Measurements from ENCODE around the gene RHBG. TPM values are rescaled to one million over a fixed set of nuclear protein-coding genes. Genes with fewer than 3 reads are reported as not detected.

RHBG gene
- polyA plus RNA-seq, 1 donor (not counting 4 experiments of a cell fraction or from before 2014, with no cell fraction given): not detected

- no peaks in the 10 kb centered on the region for H3K36me3 ChIP-seq (ENCODE audit: control insufficient read depth in 2 of 2, extremely low read depth in 1 of 2, insufficient read depth in 2 of 2, low read length in 2 of 2)
- no peak overlapping the region for H3K4me3 ChIP-seq (ENCODE audit: control insufficient read depth in 2 of 3, extremely low read depth in 1 of 3, insufficient read depth in 2 of 3, low read depth in 1 of 3, low read length in 3 of 3)
- H3K9me3 ChIP-seq (ENCODE audit: control insufficient read depth, low read depth, low read length): no peaks in the 10 kb centered on the region
- H2AFZ ChIP-seq (ENCODE audit: control insufficient read depth, low read length): no peak overlapping the region
- no peaks in the 10 kb centered on the region for H3K4me1 ChIP-seq (ENCODE audit: control insufficient read depth, extremely low read depth, insufficient read depth, low read length)
- no peak overlapping the region for H3K27ac ChIP-seq (ENCODE audit: control insufficient read depth, insufficient read depth, low read length)
- no peaks in the 10 kb centered on the region for H3K9me1 ChIP-seq (ENCODE audit: control insufficient read depth, extremely low read depth, insufficient read depth, low read length)
- dilution Hi-C loops (cut with MboI; ENCODE audit: extremely low pct_ligation_motif_present, low sequenced_read_pairs): no loop called here
- no peak overlapping the region for H3K9ac ChIP-seq (ENCODE audit: control insufficient read depth, extremely low read depth, insufficient read depth, low read length)
- no peak for TF ChIP-seq EZH2 (IDR thresholded peaks at IDR 0.05; ENCODE audit: low read length)
- TF ChIP-seq CTCF (optimal IDR thresholded peaks at IDR 0.05 in 1 of 3, IDR thresholded peaks at IDR 0.05 in 1 of 3, conservative IDR thresholded peaks at IDR 0.05 in 1 of 3; ENCODE audit: extremely low read depth in 1 of 3, insufficient read depth in 2 of 3, low read length in 3 of 3): no peak
- no peaks in the 10 kb centered on the region for H3K79me2 ChIP-seq (ENCODE audit: control insufficient read depth, insufficient read depth, low read length)
- no peak overlapping the region for H3K4me2 ChIP-seq (ENCODE audit: control insufficient read depth, extremely low read depth, insufficient read depth, low read depth, low read length)
- FAIRE-seq (no peak), DNase-seq (ENCODE audit: low read depth, low spot score) (no peak)
- no peaks in the 10 kb centered on the region for H4K20me1 ChIP-seq (ENCODE audit: control insufficient read depth, extremely low read depth, insufficient read depth, low read length)
- peaks cover 19% of the 10 kb centered on the region for H3K27me3 ChIP-seq (ENCODE audit: control insufficient read depth, extremely low read depth, insufficient read depth, low read length)
These were observed 3.3 kb upstream of the RHBG start for GRCh38 chr1:156365754-156366153.

GRCh38 chr1:156366378-156367166 is 2.4 kb upstream of the RHBG start:
- no peaks in the 10 kb centered on the region for H3K36me3 ChIP-seq (ENCODE audit: control insufficient read depth in 2 of 2, extremely low read depth in 1 of 2, insufficient read depth in 2 of 2, low read length in 2 of 2)
- H3K4me1 ChIP-seq (ENCODE audit: control insufficient read depth, extremely low read depth, insufficient read depth, low read length): no peaks in the 10 kb centered on the region
- TF ChIP-seq CTCF (optimal IDR thresholded peaks at IDR 0.05 in 1 of 3, IDR thresholded peaks at IDR 0.05 in 1 of 3, conservative IDR thresholded peaks at IDR 0.05 in 1 of 3; ENCODE audit: extremely low read depth in 1 of 3, insufficient read depth in 2 of 3, low read length in 3 of 3) (no peak), EZH2 (IDR thresholded peaks at IDR 0.05; ENCODE audit: low read length) (no peak)
- FAIRE-seq (no peak), DNase-seq (ENCODE audit: low read depth, low spot score) (no peak)
- dilution Hi-C loops (cut with MboI; ENCODE audit: extremely low pct_ligation_motif_present, low sequenced_read_pairs): no loop called here
- H3K9me3 ChIP-seq (ENCODE audit: control insufficient read depth, low read depth, low read length): no peaks in the 10 kb centered on the region
- H3K27ac ChIP-seq (ENCODE audit: control insufficient read depth, insufficient read depth, low read length): no peak overlapping the region
- no peak overlapping the region for H3K4me3 ChIP-seq (ENCODE audit: control insufficient read depth in 2 of 3, extremely low read depth in 1 of 3, insufficient read depth in 2 of 3, low read depth in 1 of 3, low read length in 3 of 3)
- H3K27me3 ChIP-seq (ENCODE audit: control insufficient read depth, extremely low read depth, insufficient read depth, low read length): peaks cover 19% of the 10 kb centered on the region
- no peaks in the 10 kb centered on the region for H3K9me1 ChIP-seq (ENCODE audit: control insufficient read depth, extremely low read depth, insufficient read depth, low read length)
- H4K20me1 ChIP-seq (ENCODE audit: control insufficient read depth, extremely low read depth, insufficient read depth, low read length): no peaks in the 10 kb centered on the region
- no peaks in the 10 kb centered on the region for H3K79me2 ChIP-seq (ENCODE audit: control insufficient read depth, insufficient read depth, low read length)
- no peak overlapping the region for H3K4me2 ChIP-seq (ENCODE audit: control insufficient read depth, extremely low read depth, insufficient read depth, low read depth, low read length)
- H2AFZ ChIP-seq (ENCODE audit: control insufficient read depth, low read length): no peak overlapping the region
- no peak overlapping the region for H3K9ac ChIP-seq (ENCODE audit: control insufficient read depth, extremely low read depth, insufficient read depth, low read length)

Data from keratinocyte (primary cell).